Chondrocyte (in vitro differentiated cells): ENCODE data around the gene AZU1. TPM values are rescaled to one million over a fixed set of nuclear protein-coding genes. Genes with fewer than 3 reads are reported as not detected.

Experiments used
- DNase-seq: peaks from one replicate; pipeline ENCODE4 v3.0.0; 2021; ENCODE audit warnings: mixed read lengths, low spot score
- H3K27ac Mint-ChIP-seq: one replicate; pipeline ENCODE4 v1.8.0; 2021; ENCODE audit warnings: mild to moderate bottlenecking, moderate library complexity, mixed read lengths; ENCODE audit not compliant: unreplicated experiment
- H3K27me3 Mint-ChIP-seq: 2 replicates; pipeline ENCODE4 v1.8.0; 2021; ENCODE audit warnings: low read depth, mixed read lengths
- H3K36me3 Mint-ChIP-seq: 2 replicates; pipeline ENCODE4 v1.8.0; 2021; ENCODE audit warnings: low read depth, mixed read lengths
- H3K4me1 Mint-ChIP-seq: 2 replicates; pipeline ENCODE4 v1.8.0; 2021; ENCODE audit warnings: low read depth, mild to moderate bottlenecking, mixed read lengths
- H3K4me3 Mint-ChIP-seq: one replicate; pipeline ENCODE4 v1.8.0; 2021; ENCODE audit warnings: mild to moderate bottlenecking, moderate library complexity, mixed read lengths; ENCODE audit not compliant: unreplicated experiment
- H3K9me3 Mint-ChIP-seq: 2 replicates; pipeline ENCODE4 v1.8.0; 2021; ENCODE audit warnings: low read depth, mixed read lengths
- CTCF ChIP-seq: fragments of 200-600 bp; sonication (generic); IDR thresholded peaks from 2 replicates; pipeline ENCODE4 v1.5.0; 2021; ENCODE audit warnings: antibody characterized with exemption, mild to moderate bottlenecking, moderate library complexity
- total RNA-seq: library from RNA; stranded (reverse); gene quantifications from 3 replicates; pipeline ENCODE4 v1.2.1, GENCODE V29; 2021

AZU1 gene
- total RNA-seq, 1 donor from 2014 or later: 0.37 TPM

- DNase-seq: no peak
- no peak overlapping the region for H3K27ac Mint-ChIP-seq
These were observed 26.9 kb downstream of the AZU1 start for GRCh38 chr19:854549-854948.

GRCh38 chr19:855142-855541 lies 27.5 kb downstream of the AZU1 start:
- Mint-ChIP-seq H3K27me3 (no peaks in the 10 kb centered on the region), H3K9me3 (no peaks in the 10 kb centered on the region), H3K4me3 (no peak overlapping the region), H3K4me1 (peaks cover 12% of the 10 kb centered on the region), H3K36me3 (no peaks in the 10 kb centered on the region), H3K27ac (no peak overlapping the region)
- no peak for TF ChIP-seq CTCF
- DNase-seq: no peak

More at GRCh38 chr19:854549-854948, 26.9 kb downstream of the AZU1 start:
- Mint-ChIP-seq H3K4me3 (no peak overlapping the region), H3K27me3 (no peaks in the 10 kb centered on the region), H3K36me3 (no peaks in the 10 kb centered on the region), H3K9me3 (no peaks in the 10 kb centered on the region), H3K4me1 (peaks cover 8% of the 10 kb centered on the region)
- no peak for TF ChIP-seq CTCF

GRCh38 chr19:855566-856120 lies 28.0 kb downstream of the AZU1 start:
- peak; percentile 95 for DNase-seq
- Mint-ChIP-seq H3K27ac (no peak overlapping the region), H3K9me3 (no peaks in the 10 kb centered on the region), H3K4me1 (peaks cover 7% of the 10 kb centered on the region), H3K27me3 (no peaks in the 10 kb centered on the region), H3K36me3 (no peaks in the 10 kb centered on the region), H3K4me3 (no peak overlapping the region)
- TF ChIP-seq CTCF: no peak

- peaks cover 8% of the 10 kb centered on the region for H3K4me1 Mint-ChIP-seq
- no peak for DNase-seq
- no peaks in the 10 kb centered on the region for H3K36me3 Mint-ChIP-seq
- no peaks in the 10 kb centered on the region for H3K9me3 Mint-ChIP-seq
- no peaks in the 10 kb centered on the region for H3K27me3 Mint-ChIP-seq
- TF ChIP-seq CTCF: no peak
- H3K4me3 Mint-ChIP-seq: no peak overlapping the region
- H3K27ac Mint-ChIP-seq: no peak overlapping the region
These were observed 30.6 kb downstream of the AZU1 start for GRCh38 chr19:858284-858683.

GRCh38 chr19:858868-859843 lies 31.5 kb downstream of the AZU1 start, which contains the start of gene CFD:
CFD (plus strand) TSS chr19:859664; CDS start chr19:859690, 26 bp downstream.
- Mint-ChIP-seq H3K36me3 (no peaks in the 10 kb centered on the region), H3K27me3 (no peaks in the 10 kb centered on the region), H3K27ac (no peak within 1 kb of the TSS), H3K9me3 (no peaks in the 10 kb centered on the region), H3K4me3 (peak within 1 kb of the TSS; percentile 33), H3K4me1 (peaks cover 11% of the 10 kb centered on the region)
- no peak for DNase-seq
- no peak for TF ChIP-seq CTCF
